Activated naive CD8-positive, alpha-beta T cell treated with anti-CD3 and anti-CD28 coated beads, Interleukin-2, amount 10 ng/mL, durations not matched to agents 7 days and 5 days (primary cell): ENCODE results near the gene PMS1. TPM values are rescaled to one million over a fixed set of nuclear protein-coding genes. Genes with fewer than 3 reads are reported as not detected.

ENCODE experiments used
- ATAC-seq: fragments of 150-1000 bp; cut with Tn5 transposase; one replicate; pipeline ENCODE4 v1.10.0; 2021; ENCODE audit warnings: low read depth, moderate library complexity
- POLR2A ChIA-PET: fragments of 350-600 bp; sonication (Branson Sonifier 250); formaldehyde crosslinking; loops from one replicate; lab custom pipeline; 2021; ENCODE audit warnings: antibody characterized with exemption; lab: Charles Lee
- DNase-seq: peaks from one replicate; pipeline ENCODE4 v3.0.0; 2021
- H3K27ac Mint-ChIP-seq: one replicate; pipeline ENCODE4 v1.8.0; 2022; ENCODE audit warnings: mild to moderate bottlenecking, mixed read lengths
- H3K27me3 Mint-ChIP-seq: one replicate; pipeline ENCODE4 v1.8.0; 2022; ENCODE audit warnings: mild to moderate bottlenecking, moderate library complexity, mixed read lengths
- H3K36me3 Mint-ChIP-seq: one replicate; pipeline ENCODE4 v1.8.0; 2021; ENCODE audit warnings: mild to moderate bottlenecking, mixed read lengths
- H3K4me1 Mint-ChIP-seq: one replicate; pipeline ENCODE4 v1.8.0; 2021; ENCODE audit warnings: mixed read lengths
- H3K4me3 Mint-ChIP-seq: one replicate; pipeline ENCODE4 v1.8.0; 2022; ENCODE audit warnings: mild to moderate bottlenecking, moderate library complexity, mixed read lengths
- H3K9me3 Mint-ChIP-seq: one replicate; pipeline ENCODE4 v1.8.0; 2021; ENCODE audit warnings: mixed read lengths
- total RNA-seq, 2 experiments: library from RNA; stranded (reverse); gene quantifications; one replicate each; pipeline ENCODE4 v1.2.3, GENCODE V29; 2021

The PMS1 gene
- total RNA-seq, 2 experiments from 2014 or later, result 31.2 to 35.7 TPM

DNA sequence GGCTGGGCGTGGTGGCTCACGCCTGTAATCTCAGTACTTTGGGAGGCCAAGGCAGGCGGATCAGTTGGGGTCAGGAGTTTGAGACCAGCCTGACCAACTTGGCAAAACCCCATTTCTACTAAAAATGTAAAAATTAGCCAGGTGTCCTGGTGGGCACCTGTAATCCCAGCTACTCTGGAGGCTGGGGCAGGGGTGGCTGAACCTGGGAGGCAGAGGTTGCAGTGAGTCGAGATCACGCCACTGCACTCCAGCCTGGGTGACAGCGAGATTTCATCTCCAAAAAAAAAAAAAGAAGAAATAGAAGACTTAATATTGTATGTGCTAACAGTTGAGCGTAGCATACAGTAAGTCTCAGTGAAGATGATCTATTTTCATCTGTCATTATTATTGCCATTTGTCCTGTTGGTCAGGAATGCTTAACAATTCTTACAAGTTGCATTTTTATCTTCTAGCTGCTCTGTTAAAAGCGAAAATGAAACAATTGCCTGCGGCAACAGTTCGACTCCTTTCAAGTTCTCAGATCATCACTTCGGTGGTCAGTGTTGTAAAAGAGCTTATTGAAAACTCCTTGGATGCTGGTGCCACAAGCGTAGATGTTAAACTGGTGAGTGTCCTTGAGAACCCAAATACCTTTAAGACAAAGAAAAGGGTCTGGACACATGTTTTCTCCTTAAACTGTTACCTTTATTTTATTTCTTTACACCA lies 7.2 kb downstream of the PMS1 start:
- Mint-ChIP-seq H3K27me3 (no peaks in the 10 kb centered on the region), H3K9me3 (no peaks in the 10 kb centered on the region), H3K4me3 (peak overlapping the region; percentile 19), H3K27ac (peak overlapping the region; percentile 42), H3K36me3 (peaks cover 18% of the 10 kb centered on the region), H3K4me1 (peaks cover 16% of the 10 kb centered on the region)
- DNase-seq (no peak), ATAC-seq (no peak)
- POLR2A ChIA-PET, result no interaction called here

DNA sequence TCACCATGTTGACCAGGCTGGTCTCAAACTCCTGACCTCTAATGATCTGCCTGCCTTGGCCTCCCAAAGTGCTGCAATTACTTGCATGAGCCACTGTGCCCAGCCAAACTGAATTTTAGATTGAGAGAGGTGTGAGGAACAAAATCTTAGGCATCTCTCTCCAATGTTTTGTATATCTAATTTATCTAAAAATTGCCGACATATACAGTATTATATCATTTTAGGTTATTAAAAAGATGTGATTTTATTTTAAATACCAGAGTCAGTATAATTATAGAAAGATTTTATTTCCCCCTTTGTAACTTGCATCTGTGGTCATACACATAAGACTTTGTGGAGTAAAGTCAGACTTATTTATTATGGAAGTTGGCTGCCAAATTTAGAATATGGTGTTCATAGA lies 10.1 kb downstream of the PMS1 start:
- POLR2A ChIA-PET, result no interaction called here
- Mint-ChIP-seq H3K4me3 (no peak overlapping the region), H3K36me3 (peaks cover 11% of the 10 kb centered on the region), H3K27ac (no peak overlapping the region), H3K4me1 (peaks cover 9% of the 10 kb centered on the region), H3K27me3 (no peaks in the 10 kb centered on the region), H3K9me3 (no peaks in the 10 kb centered on the region)
- ATAC-seq (no peak), DNase-seq (no peak)

DNA sequence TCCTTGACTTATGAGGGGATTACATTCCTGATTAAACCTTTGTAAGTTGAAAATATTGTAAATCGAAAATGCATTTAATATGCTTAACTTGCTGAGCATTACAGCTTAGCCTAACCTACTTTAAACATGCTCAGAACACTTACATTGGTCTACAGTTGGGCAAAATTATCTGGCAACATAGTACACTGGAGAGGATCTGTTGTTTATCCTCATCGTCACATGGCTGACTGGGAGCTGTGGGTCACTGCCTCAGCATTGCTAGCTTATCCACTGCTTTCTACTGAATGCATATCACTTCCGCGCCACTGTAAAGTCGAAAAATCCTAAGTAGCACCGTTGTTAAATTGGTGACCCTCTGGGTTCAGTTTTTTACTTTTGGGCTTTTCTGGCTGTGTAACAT lies 13.7 kb downstream of the PMS1 start:
- H3K36me3 Mint-ChIP-seq, result peaks cover 14% of the 10 kb centered on the region

DNA sequence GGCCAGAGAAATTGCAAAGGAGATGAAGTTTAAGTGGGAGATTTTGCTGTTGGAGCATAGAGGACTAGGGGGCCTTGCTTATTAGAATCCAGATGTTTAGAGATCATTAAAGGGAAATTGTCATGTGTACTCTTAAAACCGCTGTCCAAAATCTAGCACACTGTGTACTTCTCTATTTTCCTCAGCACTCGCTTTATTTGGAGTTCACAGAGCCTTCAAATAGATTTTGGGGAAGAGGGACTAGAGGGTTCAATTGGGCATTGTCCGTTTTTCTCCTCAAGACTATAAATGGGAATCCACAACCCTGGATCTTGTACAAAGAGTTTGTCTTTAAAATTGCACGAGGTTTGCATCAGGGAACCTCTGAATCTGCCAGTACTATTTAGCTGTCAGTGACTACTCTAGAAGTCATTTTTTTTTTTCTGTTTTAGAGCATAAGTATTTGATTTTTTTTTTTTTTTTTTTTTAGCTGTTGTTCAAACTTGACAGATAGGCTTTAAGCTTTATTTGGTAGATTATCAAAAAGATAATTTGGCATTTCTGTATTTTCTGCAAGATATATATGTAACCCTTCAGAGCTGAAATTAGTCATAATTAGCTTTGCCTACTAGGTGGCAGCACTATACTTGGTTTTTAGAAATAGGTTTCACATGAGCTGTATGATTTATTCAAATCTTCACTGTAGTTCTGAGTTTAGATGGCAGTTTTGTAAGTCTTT lies 14.2 kb downstream of the PMS1 start:
- Mint-ChIP-seq H3K4me3 (no peak overlapping the region), H3K4me1 (no peaks in the 10 kb centered on the region), H3K9me3 (no peaks in the 10 kb centered on the region), H3K27me3 (no peaks in the 10 kb centered on the region), H3K36me3 (peaks cover 10% of the 10 kb centered on the region), H3K27ac (no peak overlapping the region)
- ATAC-seq, result peak; percentile 50
- POLR2A ChIA-PET, result interaction anchor here (0.9 kb wide), 1 partner anchor 10 kb away, joined by 5 read pairs; no protein-coding TSS in a partner anchor
- no peak for DNase-seq

More for the DNA sequence above, 13.7 kb downstream of the PMS1 start:
- H3K4me3 Mint-ChIP-seq, result no peak overlapping the region
- no peaks in the 10 kb centered on the region for H3K27me3 Mint-ChIP-seq
- H3K4me1 Mint-ChIP-seq, result no peaks in the 10 kb centered on the region
- no peaks in the 10 kb centered on the region for H3K9me3 Mint-ChIP-seq
- POLR2A ChIA-PET, result no interaction called here
- ATAC-seq, result no peak
- DNase-seq, result no peak
- H3K27ac Mint-ChIP-seq, result no peak overlapping the region

DNA sequence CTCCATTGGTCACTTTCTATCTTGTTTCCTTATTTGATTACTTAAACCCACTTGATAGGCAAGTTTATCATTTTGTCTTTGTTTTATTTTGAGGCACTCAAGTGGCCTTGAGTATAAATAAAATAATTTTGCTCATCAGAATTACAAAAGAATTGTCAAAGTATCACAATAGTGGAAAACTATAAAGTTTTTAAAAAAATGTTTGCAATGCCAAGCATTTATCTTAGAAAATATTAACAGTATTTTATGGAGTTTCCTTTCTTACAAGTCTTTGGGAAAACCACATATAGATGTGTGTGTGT lies 14.7 kb downstream of the PMS1 start:
- no peak for DNase-seq
- Mint-ChIP-seq H3K36me3 (peaks cover 10% of the 10 kb centered on the region), H3K4me3 (no peak overlapping the region), H3K27ac (no peak overlapping the region), H3K4me1 (no peaks in the 10 kb centered on the region), H3K9me3 (no peaks in the 10 kb centered on the region), H3K27me3 (no peaks in the 10 kb centered on the region)
- no peak for ATAC-seq
- POLR2A ChIA-PET, result interaction anchor here (0.9 kb wide), 1 partner anchor 10 kb away, joined by 5 read pairs; no protein-coding TSS in a partner anchor

DNA sequence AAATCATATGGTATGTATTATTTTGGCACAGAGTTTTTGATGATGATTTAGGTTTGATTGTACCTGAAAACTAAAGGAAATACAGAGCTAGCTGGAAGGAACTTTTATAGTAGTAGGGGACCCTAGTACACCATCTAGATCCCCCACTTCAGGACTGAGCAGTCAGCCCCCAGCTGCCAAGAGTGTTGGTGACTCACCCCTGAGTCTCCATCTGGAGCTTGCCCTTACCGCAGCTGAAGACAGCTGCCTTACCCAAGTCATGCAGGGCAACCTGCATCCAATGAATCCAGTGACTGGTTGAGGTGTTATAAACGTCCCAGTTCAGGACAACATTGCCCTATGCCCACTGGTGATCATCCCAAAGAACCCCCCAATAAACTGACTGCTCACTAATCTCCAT lies 15.3 kb downstream of the PMS1 start:
- Mint-ChIP-seq H3K4me1 (no peaks in the 10 kb centered on the region), H3K9me3 (no peaks in the 10 kb centered on the region), H3K27me3 (no peaks in the 10 kb centered on the region), H3K36me3 (peaks cover 10% of the 10 kb centered on the region), H3K4me3 (no peak overlapping the region), H3K27ac (no peak overlapping the region)
- ATAC-seq (no peak), DNase-seq (no peak)
- POLR2A ChIA-PET, result interaction anchor here (0.9 kb wide), 1 partner anchor 9 kb away, joined by 5 read pairs; no protein-coding TSS in a partner anchor

DNA sequence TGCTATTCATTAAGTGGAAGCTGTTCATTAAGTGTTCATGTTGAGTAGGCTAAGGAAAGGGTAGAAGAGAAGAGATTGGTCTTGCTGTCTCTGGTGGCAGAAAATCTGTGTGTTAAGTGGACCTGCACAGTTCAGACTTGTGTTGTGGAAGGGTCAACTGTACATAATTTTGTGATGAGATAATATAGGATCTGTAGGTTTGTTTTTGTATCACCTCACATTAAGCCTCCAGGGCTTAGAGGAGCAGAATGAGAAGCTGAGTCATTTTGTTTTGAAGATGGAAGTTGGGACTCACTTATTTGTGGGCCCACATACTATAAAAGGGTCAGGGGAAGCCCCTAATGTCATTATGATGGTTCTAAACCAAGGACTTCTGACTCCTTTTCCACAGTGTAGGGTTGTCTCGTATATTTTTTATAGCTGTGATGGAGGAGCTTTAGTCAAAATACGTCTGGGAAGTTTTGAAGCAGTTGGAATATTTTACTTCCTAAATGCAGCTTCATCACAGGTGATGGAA lies 18.2 kb downstream of the PMS1 start:
- Mint-ChIP-seq H3K4me3 (no peak overlapping the region), H3K36me3 (peaks cover 6% of the 10 kb centered on the region), H3K27ac (no peak overlapping the region), H3K27me3 (no peaks in the 10 kb centered on the region), H3K9me3 (no peaks in the 10 kb centered on the region), H3K4me1 (no peaks in the 10 kb centered on the region)
- ATAC-seq (no peak), DNase-seq (no peak)
- POLR2A ChIA-PET, result no interaction called here

DNA sequence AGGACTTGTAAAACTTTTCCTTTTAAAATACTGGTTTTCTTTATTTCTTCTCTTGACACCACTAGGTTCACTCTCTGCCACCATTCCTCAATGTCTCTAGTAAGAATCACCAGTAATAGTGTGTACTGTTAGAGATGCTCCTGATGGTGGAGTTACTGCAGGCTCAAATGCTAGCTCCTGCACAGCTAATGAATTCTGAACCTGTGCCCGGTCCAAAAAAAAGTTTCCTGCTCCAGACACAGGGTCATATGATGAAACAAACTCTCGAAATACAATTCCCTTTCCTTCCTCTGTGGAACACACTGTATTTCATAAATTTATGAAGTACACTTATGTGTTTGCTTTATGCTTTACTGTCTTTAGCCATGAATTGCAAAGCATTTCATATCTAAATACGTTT lies 19.2 kb downstream of the PMS1 start:
- peaks cover 10% of the 10 kb centered on the region for H3K36me3 Mint-ChIP-seq
- no peak for DNase-seq
- POLR2A ChIA-PET, result no interaction called here
- H3K27ac Mint-ChIP-seq, result no peak overlapping the region
- H3K4me1 Mint-ChIP-seq, result no peaks in the 10 kb centered on the region
- no peaks in the 10 kb centered on the region for H3K27me3 Mint-ChIP-seq
- H3K4me3 Mint-ChIP-seq, result no peak overlapping the region
- no peaks in the 10 kb centered on the region for H3K9me3 Mint-ChIP-seq
- ATAC-seq, result no peak

DNA sequence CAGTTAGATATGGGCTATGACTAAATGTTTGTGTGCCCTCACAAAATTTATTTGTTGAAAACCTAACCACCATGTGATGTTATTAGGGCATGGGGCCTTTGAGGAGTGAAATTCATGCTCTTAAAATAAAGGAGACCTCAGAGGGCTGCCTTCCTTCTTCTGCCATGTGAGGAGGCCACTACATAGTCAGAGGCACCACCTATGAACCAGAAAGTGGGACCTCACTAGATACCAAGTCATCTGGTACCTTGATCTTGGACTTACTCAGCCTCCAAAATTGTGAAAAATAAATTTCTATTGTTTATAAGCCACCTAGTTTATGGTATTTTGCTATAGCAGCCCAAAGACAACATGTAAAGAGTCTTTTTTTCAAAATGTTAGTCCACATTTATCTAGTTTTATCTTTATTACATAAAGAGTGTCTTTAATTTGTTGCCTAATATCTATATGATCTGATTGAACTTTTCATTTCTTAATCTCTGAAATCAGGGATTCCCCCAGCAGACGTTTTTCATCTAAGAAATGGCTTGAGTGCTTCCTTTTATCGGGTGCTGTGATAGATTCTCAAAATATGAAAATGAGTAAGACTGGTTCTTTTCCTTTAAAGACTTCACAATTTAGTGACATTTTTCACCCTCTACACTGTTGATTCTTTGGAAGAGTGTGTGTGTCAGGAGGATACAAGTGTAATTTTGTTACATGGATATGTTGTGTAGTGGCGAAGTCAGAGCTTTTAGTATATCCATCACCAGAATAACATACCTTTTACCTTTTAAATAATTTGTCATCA lies 34.2 kb downstream of the PMS1 start:
- peaks cover 31% of the 10 kb centered on the region for H3K36me3 Mint-ChIP-seq
- no peaks in the 10 kb centered on the region for H3K27me3 Mint-ChIP-seq
- H3K4me3 Mint-ChIP-seq, result no peak overlapping the region
- DNase-seq (no peak), ATAC-seq (no peak)
- POLR2A ChIA-PET, result no interaction called here
- no peaks in the 10 kb centered on the region for H3K4me1 Mint-ChIP-seq
- no peak overlapping the region for H3K27ac Mint-ChIP-seq
- H3K9me3 Mint-ChIP-seq, result no peaks in the 10 kb centered on the region

DNA sequence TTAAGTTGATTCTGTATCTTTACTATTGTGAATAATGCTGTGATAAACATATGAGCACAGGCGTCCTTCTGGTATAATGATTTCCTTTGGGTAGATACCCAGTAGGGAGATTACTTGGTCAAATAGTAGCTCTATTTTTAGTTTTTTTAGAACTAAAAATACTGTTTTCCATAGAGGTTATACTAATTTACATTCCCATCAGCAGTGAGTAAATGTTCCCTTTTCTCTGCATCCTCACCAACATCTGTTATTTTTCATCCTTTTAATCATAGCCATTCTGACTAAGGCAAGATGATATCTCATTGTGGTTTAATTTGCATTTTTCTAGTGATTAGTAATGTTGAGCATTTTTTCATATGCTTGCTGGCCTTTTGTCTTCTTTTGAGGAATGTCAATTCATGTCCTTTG lies 35.1 kb downstream of the PMS1 start:
- no peaks in the 10 kb centered on the region for H3K4me1 Mint-ChIP-seq
- no peaks in the 10 kb centered on the region for H3K9me3 Mint-ChIP-seq
- POLR2A ChIA-PET, result no interaction called here
- H3K36me3 Mint-ChIP-seq, result peaks cover 23% of the 10 kb centered on the region
- ATAC-seq, result no peak
- no peak overlapping the region for H3K27ac Mint-ChIP-seq
- no peak for DNase-seq
- H3K27me3 Mint-ChIP-seq, result no peaks in the 10 kb centered on the region
- no peak overlapping the region for H3K4me3 Mint-ChIP-seq

DNA sequence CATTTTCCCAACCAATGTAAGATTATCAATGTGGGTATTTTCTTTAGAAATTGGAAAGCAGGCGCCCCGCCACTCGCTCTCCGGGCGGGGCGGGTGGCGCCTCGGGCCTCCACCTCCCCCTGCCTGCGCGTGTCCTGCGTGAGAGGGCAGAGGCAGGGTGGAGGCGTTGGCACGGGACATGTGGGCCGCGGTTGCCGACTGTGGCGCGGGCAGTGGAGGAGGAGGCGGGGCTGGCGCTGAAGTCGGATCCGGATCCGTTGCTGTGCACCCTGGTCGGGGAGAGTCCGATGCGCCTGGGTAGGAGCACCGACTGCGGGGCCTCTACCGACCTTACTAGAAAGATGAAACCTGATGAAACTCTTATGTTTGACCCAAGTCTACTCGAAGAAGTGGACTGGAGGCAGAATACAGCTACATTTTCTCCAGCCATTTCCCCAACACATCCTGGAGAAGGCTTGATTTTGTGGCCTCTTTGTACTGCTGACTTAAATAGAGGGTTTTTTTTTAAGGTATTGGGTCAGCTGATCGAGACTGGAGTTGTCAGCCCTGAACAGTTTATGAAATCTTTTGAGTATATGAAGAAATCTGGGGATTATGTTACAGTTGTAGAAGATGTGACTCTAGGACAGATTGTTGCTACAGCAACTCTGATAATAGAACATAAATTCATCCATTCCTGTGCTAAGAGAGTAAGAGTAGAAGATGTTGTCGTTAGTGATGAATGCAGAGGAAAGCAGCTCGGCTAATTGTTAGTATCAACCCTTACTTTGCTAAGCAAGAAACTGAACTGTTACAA lies 37.9 kb downstream of the PMS1 start:
- no peaks in the 10 kb centered on the region for H3K9me3 Mint-ChIP-seq
- peaks cover 19% of the 10 kb centered on the region for H3K36me3 Mint-ChIP-seq
- DNase-seq (no peak), ATAC-seq (no peak)
- H3K27ac Mint-ChIP-seq, result no peak overlapping the region
- H3K4me1 Mint-ChIP-seq, result no peaks in the 10 kb centered on the region
- POLR2A ChIA-PET, result no interaction called here
- H3K27me3 Mint-ChIP-seq, result no peaks in the 10 kb centered on the region
- H3K4me3 Mint-ChIP-seq, result no peak overlapping the region

DNA sequence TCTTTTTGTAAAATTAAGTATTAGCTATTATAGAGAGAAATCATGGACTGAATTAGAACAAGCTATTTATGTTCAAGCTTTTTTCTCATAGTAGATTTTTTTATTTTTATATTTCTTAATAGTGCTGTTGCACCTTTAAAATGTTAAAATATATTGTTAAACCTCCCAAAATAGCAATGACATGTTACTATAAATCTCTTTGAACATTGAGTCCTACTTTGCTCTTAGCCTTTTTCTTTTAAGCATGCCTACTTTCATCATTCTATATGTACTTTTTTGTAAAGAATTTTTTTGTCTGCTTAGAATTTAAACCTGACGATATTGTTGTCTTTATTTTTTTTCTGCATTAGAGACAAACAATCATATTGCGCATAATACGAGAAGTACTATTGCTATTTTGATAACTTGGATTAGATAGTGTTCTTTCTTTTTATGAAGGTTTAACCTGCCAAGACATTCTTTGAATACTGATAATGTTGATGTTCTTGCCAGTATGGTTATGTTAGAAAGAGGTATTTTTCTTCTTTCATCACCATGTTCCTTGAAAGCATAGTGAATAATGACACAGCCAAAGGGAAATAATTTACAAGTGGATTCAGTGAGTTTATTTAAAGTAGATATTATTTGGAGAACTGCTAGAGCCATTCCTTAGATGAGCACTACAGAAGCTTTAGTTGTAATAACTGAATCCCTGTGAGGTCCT lies 40.6 kb downstream of the PMS1 start:
- POLR2A ChIA-PET, result no interaction called here
- H3K4me1 Mint-ChIP-seq, result no peaks in the 10 kb centered on the region
- H3K36me3 Mint-ChIP-seq, result peaks cover 13% of the 10 kb centered on the region
- no peak for ATAC-seq
- no peak overlapping the region for H3K27ac Mint-ChIP-seq
- H3K27me3 Mint-ChIP-seq, result no peaks in the 10 kb centered on the region
- no peak for DNase-seq
- no peaks in the 10 kb centered on the region for H3K9me3 Mint-ChIP-seq
- no peak overlapping the region for H3K4me3 Mint-ChIP-seq
